OCI-LY3 (cell line): ENCODE results near the gene DOHH.

Source experiments
- H2AFZ ChIP-seq: fragments of 200-600, 300-600 bp; shearing (Covaris generic); 2 replicates; pipeline ENCODE4 v1.6.0; 2014; ENCODE audit warnings: antibody characterized with exemption, low read depth, low read length
- H3K27ac ChIP-seq: fragments of 200-600, 300-600 bp; sonication (generic); 2 replicates; pipeline ENCODE4 v1.5.1; 2014; ENCODE audit warnings: mild to moderate bottlenecking, low read length, moderate library complexity, mixed read lengths
- H3K27me3 ChIP-seq: fragments of 200-600, 300-600 bp; sonication (generic); 2 replicates; pipeline ENCODE4 v1.6.1; 2014; ENCODE audit warnings: low read depth, low read length, mixed read lengths
- H3K36me3 ChIP-seq: fragments of 200-600, 300-600 bp; sonication (generic); replicated peaks from 2 replicates; pipeline ENCODE3; 2014; ENCODE audit warnings: low read depth, low read length, mixed read lengths
- H3K4me1 ChIP-seq: fragments of 300-600, 200-600 bp; sonication (generic); 2 replicates; pipeline ENCODE4 v1.6.1; 2014; ENCODE audit warnings: low read length, mixed read lengths
- H3K4me2 ChIP-seq: fragments of 200-600, 300-600 bp; sonication (generic); 2 replicates; pipeline ENCODE4 v1.6.1; 2014; ENCODE audit warnings: low read length, mixed read lengths
- H3K4me3 ChIP-seq: fragments of 300-600, 200-600 bp; sonication (generic); 2 replicates; pipeline ENCODE4 v1.5.1; 2014; ENCODE audit warnings: antibody characterized with exemption, mild to moderate bottlenecking, low read length, moderate library complexity
- H3K79me2 ChIP-seq: fragments of 300-600, 200-600 bp; shearing (Covaris generic); 2 replicates; pipeline ENCODE4 v1.6.1; 2014; ENCODE audit warnings: mild to moderate bottlenecking, low read length, mixed read lengths
- H3K9ac ChIP-seq: fragments of 300-600, 200-600 bp; shearing (Covaris generic); 2 replicates; pipeline ENCODE4 v1.6.0; 2014; ENCODE audit warnings: mild to moderate bottlenecking, low read length, moderate library complexity
- H3K9me3 ChIP-seq: fragments of 200-600, 300-600 bp; shearing (Covaris generic); 2 replicates; pipeline ENCODE4 v1.6.1; 2014; ENCODE audit warnings: low read length, mixed read lengths; ENCODE audit not compliant: insufficient read depth
- H4K20me1 ChIP-seq: fragments of 200-600, 300-600 bp; sonication (generic); 2 replicates; pipeline ENCODE4 v1.6.1; 2016; ENCODE audit warnings: low read length, mixed read lengths; ENCODE audit not compliant: insufficient read depth
- CTCF ChIP-seq: fragments of 200-600, 300-600 bp; sonication (generic); IDR thresholded peaks from 2 replicates; pipeline ENCODE4 v1.5.1; 2014; ENCODE audit warnings: antibody characterized with exemption, low read length, low read depth
- EZH2phosphoT487 ChIP-seq: fragments of 200-600 bp; shearing (Covaris generic); IDR thresholded peaks from 2 replicates; pipeline ENCODE4 v1.6.1; 2018; ENCODE audit warnings: antibody characterized with exemption, mixed run types, low read depth

The DOHH gene

GRCh38 chr19:3476830-3477229 lies 23.6 kb downstream of the DOHH start:
- Histone ChIP-seq H3K4me2 (no peak overlapping the region), H3K79me2 (no peaks in the 10 kb centered on the region), H3K4me1 (no peaks in the 10 kb centered on the region), H3K27ac (no peak overlapping the region), H3K9ac (no peak overlapping the region), H3K9me3 (no peaks in the 10 kb centered on the region), H3K4me3 (no peak overlapping the region), H3K36me3 (no peaks in the 10 kb centered on the region), H4K20me1 (no peaks in the 10 kb centered on the region; the same call in 1 of the 2 replicates), H2AFZ (no peak overlapping the region), H3K27me3 (peaks cover 14% of the 10 kb centered on the region; the same call in 1 of the 2 replicates)
- TF ChIP-seq CTCF = no peak
- no peak for TF ChIP-seq EZH2phosphoT487

DNA sequence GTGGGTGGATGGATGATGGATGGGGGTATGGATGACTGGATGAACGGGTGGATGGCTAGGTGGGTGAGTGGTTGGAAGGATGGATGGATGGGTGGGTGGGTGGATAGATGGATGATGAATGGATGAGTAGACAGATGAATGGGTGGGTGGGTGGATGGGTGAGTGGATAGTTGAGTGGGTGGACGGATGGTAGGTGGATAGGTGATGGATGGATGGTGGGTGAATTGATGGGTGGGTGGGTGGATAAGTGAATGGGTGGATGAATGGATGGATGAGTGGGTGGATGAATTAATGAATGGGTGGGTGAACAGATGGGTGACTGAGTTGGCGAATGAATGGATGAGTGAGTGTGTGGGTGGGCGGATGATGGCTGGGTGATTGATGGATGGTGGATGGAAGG lies 25.0 kb downstream of the DOHH start:
- Histone ChIP-seq H3K36me3 (no peaks in the 10 kb centered on the region), H3K27me3 (peaks cover 14% of the 10 kb centered on the region; the same call in 1 of the 2 replicates), H3K9me3 (no peaks in the 10 kb centered on the region), H3K4me3 (no peak overlapping the region), H3K27ac (no peak overlapping the region), H3K4me2 (no peak overlapping the region), H3K4me1 (no peaks in the 10 kb centered on the region), H3K79me2 (no peaks in the 10 kb centered on the region), H4K20me1 (no peaks in the 10 kb centered on the region), H2AFZ (no peak overlapping the region), H3K9ac (no peak overlapping the region)
- no peak for TF ChIP-seq CTCF
- TF ChIP-seq EZH2phosphoT487 = no peak

DNA sequence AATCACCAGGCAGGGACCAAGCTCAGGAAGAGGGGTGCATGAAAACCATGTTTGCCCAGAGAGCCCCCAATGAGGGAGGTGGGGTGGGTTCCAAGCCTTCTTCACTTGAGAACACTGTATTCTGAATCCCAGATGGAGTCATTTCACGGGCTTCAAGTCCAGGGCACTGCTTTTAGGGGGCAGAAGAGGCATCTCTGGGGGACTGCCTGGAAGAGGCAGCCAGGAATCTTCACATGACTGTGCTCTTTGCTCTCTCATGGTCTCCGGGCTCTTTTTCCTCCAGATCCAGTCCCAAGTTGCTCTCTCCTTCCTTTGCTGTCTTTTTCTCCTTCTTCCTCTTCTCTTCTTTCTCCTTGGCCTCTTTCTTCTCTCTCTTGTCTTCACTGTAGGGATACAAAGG lies 25.9 kb downstream of the DOHH start:
- H4K20me1 ChIP-seq = no peaks in the 10 kb centered on the region
- H3K27me3 ChIP-seq = peaks cover 14% of the 10 kb centered on the region; the same call in 1 of the 2 replicates
- no peaks in the 10 kb centered on the region for H3K4me1 ChIP-seq
- no peak overlapping the region for H3K4me3 ChIP-seq
- H3K9ac ChIP-seq = no peak overlapping the region
- H3K36me3 ChIP-seq = no peaks in the 10 kb centered on the region
- H3K9me3 ChIP-seq = no peaks in the 10 kb centered on the region
- no peak for TF ChIP-seq EZH2phosphoT487
- H2AFZ ChIP-seq = no peak overlapping the region
- no peak overlapping the region for H3K4me2 ChIP-seq
- H3K79me2 ChIP-seq = no peaks in the 10 kb centered on the region
- no peak overlapping the region for H3K27ac ChIP-seq

GRCh38 chr19:3474010-3474409 lies 26.5 kb downstream of the DOHH start:
- H3K79me2 ChIP-seq = no peaks in the 10 kb centered on the region
- no peak overlapping the region for H3K4me2 ChIP-seq
- no peak overlapping the region for H3K4me3 ChIP-seq
- no peaks in the 10 kb centered on the region for H3K36me3 ChIP-seq
- peaks cover 14% of the 10 kb centered on the region; the same call in 1 of the 2 replicates for H3K27me3 ChIP-seq
- no peaks in the 10 kb centered on the region for H3K9me3 ChIP-seq
- H3K4me1 ChIP-seq = no peaks in the 10 kb centered on the region
- H3K9ac ChIP-seq = no peak overlapping the region
- TF ChIP-seq EZH2phosphoT487 (no peak), CTCF (no peak)
- H2AFZ ChIP-seq = no peak overlapping the region
- no peak overlapping the region for H3K27ac ChIP-seq
- H4K20me1 ChIP-seq = no peaks in the 10 kb centered on the region
